Glutamatergic neuron (in vitro differentiated cells): ENCODE measurements around the gene EEF1E1. TPM values are rescaled to one million over a fixed set of nuclear protein-coding genes. Genes with fewer than 3 reads are reported as not detected.

ENCODE experiments used
- DNase-seq: peaks from one replicate; pipeline ENCODE4 v3.0.0; 2022
- H3K27ac Mint-ChIP-seq: one replicate; pipeline ENCODE4 v1.8.0; 2020; ENCODE audit warnings: mild to moderate bottlenecking, mixed read lengths, inconsistent platforms; ENCODE audit not compliant: unreplicated experiment
- H3K27me3 Mint-ChIP-seq: one replicate; pipeline ENCODE4 v1.8.0; 2020; ENCODE audit warnings: mild to moderate bottlenecking, moderate library complexity, mixed read lengths, inconsistent platforms; ENCODE audit not compliant: unreplicated experiment
- H3K36me3 Mint-ChIP-seq: one replicate; pipeline ENCODE4 v1.8.0; 2020; ENCODE audit warnings: mild to moderate bottlenecking, mixed read lengths, inconsistent platforms; ENCODE audit not compliant: unreplicated experiment
- H3K4me1 Mint-ChIP-seq: one replicate; pipeline ENCODE4 v1.8.0; 2020; ENCODE audit warnings: mild to moderate bottlenecking, low read depth, mixed read lengths, inconsistent platforms; ENCODE audit not compliant: unreplicated experiment
- H3K4me3 Mint-ChIP-seq: one replicate; pipeline ENCODE4 v1.8.0; 2020; ENCODE audit warnings: mild to moderate bottlenecking, mixed read lengths, inconsistent platforms; ENCODE audit not compliant: unreplicated experiment
- H3K9me3 Mint-ChIP-seq: one replicate; pipeline ENCODE4 v1.8.0; 2020; ENCODE audit warnings: mild to moderate bottlenecking, moderate library complexity, mixed read lengths, inconsistent platforms; ENCODE audit not compliant: unreplicated experiment
- CTCF ChIP-seq: fragments of 200-600 bp; sonication (generic); IDR thresholded peaks from one replicate; pipeline ENCODE4 v1.5.0; 2021; ENCODE audit not compliant: partially characterized antibody, unreplicated experiment
- total RNA-seq: library from RNA; stranded (reverse); fragmentation: NEBNext Ultra II Directional; extraction: Animal tissue kit (Norgen Biotek cat#: 25700); gene quantifications from one replicate; pipeline ENCODE4 v1.2.1, GENCODE V29; 2021; ENCODE audit not compliant: unreplicated experiment

EEF1E1 gene
- total RNA-seq, 1 donor from 2014 or later = 20.6 TPM

- H3K36me3 Mint-ChIP-seq = no peaks in the 10 kb centered on the region
- no peak overlapping the region for H3K27ac Mint-ChIP-seq
- H3K4me1 Mint-ChIP-seq = peaks cover 4% of the 10 kb centered on the region
- no peak for DNase-seq
- H3K27me3 Mint-ChIP-seq = peaks cover 8% of the 10 kb centered on the region
- no peaks in the 10 kb centered on the region for H3K9me3 Mint-ChIP-seq
- H3K4me3 Mint-ChIP-seq = no peak overlapping the region
- TF ChIP-seq CTCF = no peak
Observed at GRCh38 chr6:8114956-8115355, 12.6 kb upstream of the EEF1E1 start.

- Mint-ChIP-seq H3K27me3 (peaks cover 8% of the 10 kb centered on the region), H3K4me1 (peaks cover 4% of the 10 kb centered on the region), H3K9me3 (no peaks in the 10 kb centered on the region), H3K27ac (no peak overlapping the region), H3K4me3 (no peak overlapping the region), H3K36me3 (no peaks in the 10 kb centered on the region)
- DNase-seq = no peak
- TF ChIP-seq CTCF = no peak
Observed at GRCh38 chr6:8113131-8113654, 10.8 kb upstream of the EEF1E1 start.

- no peaks in the 10 kb centered on the region for H3K9me3 Mint-ChIP-seq
- no peak overlapping the region for H3K4me3 Mint-ChIP-seq
- H3K27ac Mint-ChIP-seq = no peak overlapping the region
- H3K36me3 Mint-ChIP-seq = no peaks in the 10 kb centered on the region
- H3K27me3 Mint-ChIP-seq = peaks cover 6% of the 10 kb centered on the region
- TF ChIP-seq CTCF = no peak
- DNase-seq = no peak
- H3K4me1 Mint-ChIP-seq = peaks cover 4% of the 10 kb centered on the region
Observed at GRCh38 chr6:8110725-8111124, 8.4 kb upstream of the EEF1E1 start.

GRCh38 chr6:8110117-8110721 is 7.9 kb upstream of the EEF1E1 start:
- no peak overlapping the region for H3K27ac Mint-ChIP-seq
- no peak for DNase-seq
- no peak overlapping the region for H3K4me3 Mint-ChIP-seq
- H3K27me3 Mint-ChIP-seq = peaks cover 6% of the 10 kb centered on the region
- H3K36me3 Mint-ChIP-seq = no peaks in the 10 kb centered on the region
- no peak for TF ChIP-seq CTCF
- H3K9me3 Mint-ChIP-seq = no peaks in the 10 kb centered on the region
- H3K4me1 Mint-ChIP-seq = peaks cover 4% of the 10 kb centered on the region

GRCh38 chr6:8108759-8109539 is 6.6 kb upstream of the EEF1E1 start:
- no peaks in the 10 kb centered on the region for H3K36me3 Mint-ChIP-seq
- H3K27me3 Mint-ChIP-seq = peaks cover 6% of the 10 kb centered on the region
- no peak overlapping the region for H3K27ac Mint-ChIP-seq
- H3K4me3 Mint-ChIP-seq = no peak overlapping the region
- no peaks in the 10 kb centered on the region for H3K9me3 Mint-ChIP-seq
- peaks cover 4% of the 10 kb centered on the region for H3K4me1 Mint-ChIP-seq
- no peak for TF ChIP-seq CTCF
- no peak for DNase-seq
